GM23248 (cell line): ENCODE data around the gene SRPK2.

Experiments
- EZH2 ChIP-seq: fragments of 200-600 bp; sonication (generic); IDR thresholded peaks from 2 replicates; pipeline ENCODE4 v1.6.1; 2018; ENCODE audit warnings: antibody characterized with exemption, mild to moderate bottlenecking; ENCODE audit not compliant: insufficient read depth, poor library complexity, severe bottlenecking
- EZH2phosphoT487 ChIP-seq: fragments of 200-600 bp; sonication (generic); IDR thresholded peaks from 2 replicates; pipeline ENCODE4 v1.6.1; 2018; ENCODE audit warnings: antibody characterized with exemption, moderate library complexity, mild to moderate bottlenecking, low read depth; ENCODE audit not compliant: insufficient read depth

- TF ChIP-seq EZH2 (no peak), EZH2phosphoT487 (no peak)
Observed at GRCh38 chr7:105268511-105269392, 120.0 kb downstream of the SRPK2 start.
